ENCODE results near the gene UCN. TPM values are rescaled to one million over a fixed set of nuclear protein-coding genes. Genes with fewer than 3 reads are reported as not detected.
A peak's percentile ranks its signal among the peaks of the same experiment; 100 is the strongest.

Gene UCN
- polyA plus RNA-seq, 1 donor (not counting 4 experiments of a cell fraction or from before 2014, with no cell fraction given) = 0.10 TPM

DNA sequence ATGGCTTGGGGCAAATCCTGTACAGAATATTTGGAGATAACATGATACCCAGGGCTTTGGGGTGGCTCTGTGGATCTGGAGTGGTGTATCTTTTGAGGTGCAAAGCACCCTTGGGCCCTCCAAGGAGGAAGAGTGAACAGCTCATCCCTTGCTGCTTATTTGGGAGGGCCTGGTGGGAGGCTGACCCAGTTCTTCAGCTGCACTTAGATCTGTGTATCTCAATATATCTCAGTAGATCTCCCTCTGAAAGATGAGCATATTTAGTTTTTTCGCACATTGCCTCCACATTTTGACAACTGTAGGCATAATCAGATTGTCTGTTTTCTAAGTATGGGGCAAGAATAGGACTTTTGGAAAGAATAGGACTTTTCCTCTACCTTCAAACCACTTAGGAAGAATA lies 23.2 kb downstream of the UCN start:
- FAIRE-seq = no peak
- Histone ChIP-seq H3K36me3 (ENCODE audit: control insufficient read depth in 2 of 2, extremely low read depth in 1 of 2, insufficient read depth in 2 of 2, low read length in 2 of 2) (no peaks in the 10 kb centered on the region), H4K20me1 (ENCODE audit: control insufficient read depth, extremely low read depth, insufficient read depth, low read length) (no peaks in the 10 kb centered on the region), H3K27ac (ENCODE audit: control insufficient read depth, insufficient read depth, low read length) (no peak overlapping the region), H3K4me2 (ENCODE audit: control insufficient read depth, extremely low read depth, insufficient read depth, low read depth, low read length) (no peak overlapping the region), H3K4me1 (ENCODE audit: control insufficient read depth, extremely low read depth, insufficient read depth, low read length) (no peaks in the 10 kb centered on the region), H3K27me3 (ENCODE audit: control insufficient read depth, extremely low read depth, insufficient read depth, low read length) (peaks cover 23% of the 10 kb centered on the region), H3K9ac (ENCODE audit: control insufficient read depth, extremely low read depth, insufficient read depth, low read length) (no peak overlapping the region), H3K79me2 (ENCODE audit: control insufficient read depth, insufficient read depth, low read length) (no peaks in the 10 kb centered on the region), H2AFZ (ENCODE audit: control insufficient read depth, low read length) (no peak overlapping the region), H3K9me3 (ENCODE audit: control insufficient read depth, low read depth, low read length) (no peaks in the 10 kb centered on the region), H3K4me3 (ENCODE audit: control insufficient read depth in 2 of 3, extremely low read depth in 1 of 3, insufficient read depth in 2 of 3, low read depth in 1 of 3, low read length in 3 of 3) (no peak overlapping the region), H3K9me1 (ENCODE audit: control insufficient read depth, extremely low read depth, insufficient read depth, low read length) (no peaks in the 10 kb centered on the region)
- DNase-seq (ENCODE audit: low read depth, low spot score) = no peak
- no peak for TF ChIP-seq EZH2 (IDR thresholded peaks at IDR 0.05; ENCODE audit: low read length)
- TF ChIP-seq, protein P1, sequence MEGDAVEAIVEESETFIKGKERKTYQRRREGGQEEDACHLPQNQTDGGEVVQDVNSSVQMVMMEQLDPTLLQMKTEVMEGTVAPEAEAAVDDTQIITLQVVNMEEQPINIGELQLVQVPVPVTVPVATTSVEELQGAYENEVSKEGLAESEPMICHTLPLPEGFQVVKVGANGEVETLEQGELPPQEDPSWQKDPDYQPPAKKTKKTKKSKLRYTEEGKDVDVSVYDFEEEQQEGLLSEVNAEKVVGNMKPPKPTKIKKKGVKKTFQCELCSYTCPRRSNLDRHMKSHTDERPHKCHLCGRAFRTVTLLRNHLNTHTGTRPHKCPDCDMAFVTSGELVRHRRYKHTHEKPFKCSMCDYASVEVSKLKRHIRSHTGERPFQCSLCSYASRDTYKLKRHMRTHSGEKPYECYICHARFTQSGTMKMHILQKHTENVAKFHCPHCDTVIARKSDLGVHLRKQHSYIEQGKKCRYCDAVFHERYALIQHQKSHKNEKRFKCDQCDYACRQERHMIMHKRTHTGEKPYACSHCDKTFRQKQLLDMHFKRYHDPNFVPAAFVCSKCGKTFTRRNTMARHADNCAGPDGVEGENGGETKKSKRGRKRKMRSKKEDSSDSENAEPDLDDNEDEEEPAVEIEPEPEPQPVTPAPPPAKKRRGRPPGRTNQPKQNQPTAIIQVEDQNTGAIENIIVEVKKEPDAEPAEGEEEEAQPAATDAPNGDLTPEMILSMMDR (optimal IDR thresholded peaks at IDR 0.05 in 1 of 3, IDR thresholded peaks at IDR 0.05 in 1 of 3, conservative IDR thresholded peaks at IDR 0.05 in 1 of 3; ENCODE audit: extremely low read depth in 1 of 3, insufficient read depth in 2 of 3, low read length in 3 of 3) = no peak
- dilution Hi-C loops (cut with MboI; ENCODE audit: extremely low pct_ligation_motif_present, low sequenced_read_pairs) = no loop called here

- H3K9me1 ChIP-seq (ENCODE audit: control insufficient read depth, extremely low read depth, insufficient read depth, low read length) = no peaks in the 10 kb centered on the region
- no peaks in the 10 kb centered on the region for H3K9me3 ChIP-seq (ENCODE audit: control insufficient read depth, low read depth, low read length)
- H3K4me1 ChIP-seq (ENCODE audit: control insufficient read depth, extremely low read depth, insufficient read depth, low read length) = no peaks in the 10 kb centered on the region
- dilution Hi-C loops (cut with MboI; ENCODE audit: extremely low pct_ligation_motif_present, low sequenced_read_pairs) = no loop called here
- H3K27me3 ChIP-seq (ENCODE audit: control insufficient read depth, extremely low read depth, insufficient read depth, low read length) = peaks cover 23% of the 10 kb centered on the region
- no peak overlapping the region for H2AFZ ChIP-seq (ENCODE audit: control insufficient read depth, low read length)
- no peak overlapping the region for H3K4me3 ChIP-seq (ENCODE audit: control insufficient read depth in 2 of 3, extremely low read depth in 1 of 3, insufficient read depth in 2 of 3, low read depth in 1 of 3, low read length in 3 of 3)
- no peak overlapping the region for H3K27ac ChIP-seq (ENCODE audit: control insufficient read depth, insufficient read depth, low read length)
- H3K9ac ChIP-seq (ENCODE audit: control insufficient read depth, extremely low read depth, insufficient read depth, low read length) = no peak overlapping the region
- H4K20me1 ChIP-seq (ENCODE audit: control insufficient read depth, extremely low read depth, insufficient read depth, low read length) = no peaks in the 10 kb centered on the region
- no peak for DNase-seq (ENCODE audit: low read depth, low spot score)
- H3K79me2 ChIP-seq (ENCODE audit: control insufficient read depth, insufficient read depth, low read length) = no peaks in the 10 kb centered on the region
- FAIRE-seq = no peak
- TF ChIP-seq, protein P1 (optimal IDR thresholded peaks at IDR 0.05 in 1 of 3, IDR thresholded peaks at IDR 0.05 in 1 of 3, conservative IDR thresholded peaks at IDR 0.05 in 1 of 3; ENCODE audit: extremely low read depth in 1 of 3, insufficient read depth in 2 of 3, low read length in 3 of 3) = no peak
- TF ChIP-seq EZH2 (IDR thresholded peaks at IDR 0.05; ENCODE audit: low read length) = peak; percentile 2
- H3K4me2 ChIP-seq (ENCODE audit: control insufficient read depth, extremely low read depth, insufficient read depth, low read depth, low read length) = no peak overlapping the region
- H3K36me3 ChIP-seq (ENCODE audit: control insufficient read depth in 2 of 2, extremely low read depth in 1 of 2, insufficient read depth in 2 of 2, low read length in 2 of 2) = no peaks in the 10 kb centered on the region
Measured at GRCh38 chr2:27282892-27283291, 25.4 kb downstream of the UCN start.

Measured in keratinocyte (primary cell).